Hypothalamus (tissue), 51 donors: ENCODE results near the gene FASTKD3.

Source experiments
- DNase-seq, 51 donors: peaks; one replicate each; lab custom pipeline; 2025; lab: John Stamatoyannopoulos, UW

The FASTKD3 gene

GRCh38 chr5:7851617-7852289, 17.1 kb downstream of the FASTKD3 start:
- DNase-seq, result no peak

DNA sequence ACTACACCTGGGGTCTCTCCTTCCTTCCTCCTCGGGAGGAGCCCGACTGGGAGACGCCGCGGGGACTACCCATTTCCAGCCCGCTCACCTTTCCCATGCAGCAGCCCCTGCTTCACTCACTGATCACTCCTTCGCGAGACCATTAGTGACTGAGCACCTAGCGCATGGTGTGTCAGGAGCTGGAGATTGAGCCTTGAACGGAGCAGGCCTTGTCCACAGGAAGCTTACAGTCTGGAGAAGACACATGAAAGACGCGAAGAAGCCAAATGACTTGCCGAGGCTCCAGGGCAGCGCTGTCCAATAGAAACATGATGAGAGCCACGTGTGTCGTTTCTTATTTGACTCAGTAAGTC, 17.6 kb downstream of the FASTKD3 start:
- DNase-seq, result no peak

DNA sequence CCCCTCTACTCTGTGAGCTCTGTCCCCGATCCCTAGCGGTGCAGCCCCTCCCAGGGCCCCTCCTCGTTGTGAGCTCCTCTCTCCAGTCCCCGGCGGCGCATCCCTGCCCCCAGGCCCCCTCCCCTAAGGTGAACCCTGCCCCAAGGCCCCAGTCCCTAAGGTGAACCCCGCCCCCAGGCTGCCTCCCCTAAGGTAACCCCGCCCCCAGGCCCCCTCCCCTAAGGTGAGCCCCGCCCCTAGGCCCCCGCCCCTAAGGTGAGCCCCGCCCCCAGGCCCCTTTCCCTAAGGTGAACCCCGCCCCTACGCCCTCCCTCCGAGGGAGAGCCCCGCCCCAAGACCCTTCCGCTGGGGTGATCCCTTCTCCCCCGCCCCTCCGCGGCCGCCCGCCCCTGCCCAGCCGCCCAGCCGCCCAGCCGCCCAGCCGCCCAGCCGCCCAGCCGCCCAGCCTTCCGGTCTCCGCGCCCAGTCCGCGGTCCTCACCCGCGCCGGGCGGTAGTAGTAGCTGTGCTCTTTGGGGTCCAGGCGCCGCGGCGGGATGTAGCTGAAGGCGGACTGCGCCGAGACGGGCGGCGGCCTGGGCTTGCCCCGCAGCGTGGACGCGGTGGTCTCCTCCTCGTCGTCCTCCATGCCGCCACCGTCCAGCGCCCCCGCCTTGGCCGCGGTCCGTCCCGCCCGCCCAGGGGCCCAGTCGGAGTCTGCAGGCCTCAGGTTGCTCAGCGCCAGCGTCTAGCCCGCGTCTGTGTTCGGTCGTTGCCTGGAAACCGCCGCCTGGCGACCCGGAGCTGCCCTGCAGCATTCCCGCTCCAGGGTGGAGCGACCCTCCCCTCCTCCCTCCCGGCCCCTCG, 18.2 kb downstream of the FASTKD3 start, which contains the start of gene CFAP90:
Gene CFAP90 (minus strand): TSS at position 739 of the 845 bp plus-strand sequence. CDS start 112 bp downstream, at position 627.
- peak in 32 of 51 donors; percentile 4 to 59 (median 28) for DNase-seq

GRCh38 chr5:7849681-7850394, 19.0 kb downstream of the FASTKD3 start:
- peak in 17 of 51 donors; percentile 6 to 51 (median 24) for DNase-seq

DNA sequence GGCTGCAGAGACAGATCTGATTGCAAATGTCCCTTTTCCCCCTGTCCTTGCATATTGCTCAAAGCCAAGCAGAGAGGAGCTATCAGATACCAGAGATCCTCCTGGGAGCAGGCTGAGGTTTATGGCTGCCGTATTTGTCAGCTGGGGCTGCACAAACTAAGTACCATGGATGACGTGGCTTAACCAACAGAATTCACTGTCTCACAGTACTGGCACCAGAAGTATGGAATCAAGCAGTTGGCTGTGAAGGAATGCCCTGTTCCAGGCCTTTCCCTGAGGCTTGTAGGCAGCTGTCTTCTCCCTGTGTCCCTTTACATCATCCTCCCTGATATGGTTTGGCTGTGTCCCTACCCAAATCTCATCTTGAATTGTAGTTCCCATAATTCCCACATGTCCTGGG, 20.5 kb downstream of the FASTKD3 start:
- no peak for DNase-seq

DNA sequence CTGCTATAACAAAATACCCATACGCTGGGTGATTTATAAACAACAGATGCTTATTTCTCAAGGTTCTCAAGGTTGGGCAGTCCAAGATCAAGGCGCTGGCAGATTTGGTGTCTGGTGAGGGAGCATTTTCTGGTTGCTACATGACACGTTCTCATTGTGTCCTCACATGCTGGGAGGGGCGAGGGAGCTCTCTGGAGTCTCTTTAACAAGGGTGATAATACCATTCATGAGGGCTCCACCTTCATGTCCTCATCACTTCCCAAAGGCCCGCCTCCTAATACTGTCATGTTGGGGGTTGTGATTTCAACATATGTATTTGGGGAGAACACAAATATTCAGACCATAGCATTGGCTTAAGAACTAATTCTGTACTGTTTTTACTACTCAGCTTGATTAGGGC, 22.5 kb downstream of the FASTKD3 start:
- no peak for DNase-seq

DNA sequence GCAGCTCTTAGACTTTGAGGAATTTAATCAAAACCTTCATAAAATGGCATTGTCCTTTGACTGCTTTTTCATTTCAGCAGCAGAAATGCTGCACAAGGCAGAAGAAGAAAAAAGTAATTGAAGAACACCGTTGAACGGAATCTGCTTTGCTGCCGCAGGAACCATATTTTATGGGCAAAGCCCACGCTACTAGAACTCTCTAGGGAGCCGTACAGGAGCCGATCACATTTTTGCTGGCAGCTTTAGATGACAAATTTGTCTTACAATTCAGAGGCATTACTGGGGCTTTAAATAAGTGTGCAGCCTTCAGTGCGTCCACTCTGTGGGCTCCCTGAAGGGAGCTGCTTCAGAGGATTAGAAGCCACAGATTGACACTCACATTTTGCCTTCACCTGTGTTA, 23.3 kb downstream of the FASTKD3 start:
- no peak for DNase-seq

DNA sequence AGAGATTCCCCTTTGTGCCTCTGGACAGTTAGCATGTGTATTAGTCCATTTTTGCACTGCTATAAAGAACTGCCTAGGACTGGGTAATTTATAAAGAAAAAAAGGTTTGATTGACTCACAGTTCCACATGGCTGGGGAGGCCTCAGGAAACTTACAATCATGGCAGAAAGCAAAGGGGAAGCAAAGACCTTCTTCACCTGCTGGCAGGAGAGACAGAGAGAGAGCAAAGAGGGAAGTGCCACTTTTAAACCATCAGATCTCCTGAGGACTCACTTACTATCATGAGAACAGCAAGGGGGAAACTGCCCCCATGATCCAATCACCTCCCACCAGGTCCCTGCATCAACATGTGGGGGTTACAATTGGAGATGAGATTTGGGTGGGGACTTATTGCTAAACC, 23.9 kb downstream of the FASTKD3 start:
- no peak for DNase-seq

DNA sequence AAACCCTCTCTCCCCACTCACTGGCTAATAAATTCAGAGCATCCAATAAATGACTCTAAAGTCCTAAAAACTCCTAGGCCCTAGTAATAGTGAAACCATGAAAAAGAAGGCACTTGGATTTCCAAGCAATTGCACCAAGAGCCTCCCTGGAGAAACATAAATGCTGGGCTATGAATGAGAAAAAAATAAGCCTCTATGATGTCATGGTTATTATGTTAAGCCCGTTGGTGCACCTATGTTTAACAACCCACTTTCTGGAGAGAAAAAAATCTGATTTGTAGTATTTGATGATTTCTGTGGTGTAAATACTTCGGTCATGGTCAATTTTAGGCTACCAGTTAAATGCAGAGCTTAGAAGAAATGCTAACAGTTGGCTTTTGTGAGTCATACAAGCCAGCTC, 26.3 kb downstream of the FASTKD3 start:
- no peak for DNase-seq

DNA sequence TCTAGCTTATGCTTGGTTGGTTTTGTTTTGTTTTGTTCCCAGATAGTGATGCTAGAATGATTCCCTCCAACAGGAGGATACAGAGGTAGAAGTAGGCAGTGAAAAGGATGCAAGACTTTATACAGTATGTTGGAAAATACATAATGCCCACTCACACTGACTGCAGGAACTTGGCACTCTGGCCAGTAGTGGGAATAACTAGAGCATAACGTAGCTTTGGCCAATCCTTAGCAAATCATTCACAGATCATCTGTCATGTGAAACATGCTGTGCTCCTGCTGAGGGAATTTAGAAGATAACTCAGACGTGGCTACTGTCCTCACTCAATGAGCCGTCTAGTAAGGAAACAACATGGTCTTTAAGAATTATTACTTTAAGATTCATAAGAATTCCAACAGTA, 31.4 kb downstream of the FASTKD3 start:
- no peak for DNase-seq

DNA sequence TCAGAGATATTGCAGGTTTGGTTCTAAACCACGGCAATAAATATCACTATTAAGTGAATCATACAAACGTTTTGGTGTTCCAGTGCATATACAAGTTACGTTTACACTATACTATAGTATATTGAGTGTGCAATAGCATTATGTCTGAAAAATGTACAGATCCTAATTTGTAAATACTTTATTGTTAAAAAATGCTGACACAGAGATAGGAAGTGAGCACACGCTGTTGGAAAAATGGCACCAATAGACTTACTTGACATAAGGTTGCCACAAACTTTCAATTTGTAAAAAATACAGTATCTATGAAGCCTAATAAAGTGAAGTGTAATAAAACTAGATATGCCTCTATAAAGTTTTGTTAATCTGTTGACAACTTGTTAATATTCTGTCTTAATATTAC, 33.8 kb downstream of the FASTKD3 start:
- no peak for DNase-seq

DNA sequence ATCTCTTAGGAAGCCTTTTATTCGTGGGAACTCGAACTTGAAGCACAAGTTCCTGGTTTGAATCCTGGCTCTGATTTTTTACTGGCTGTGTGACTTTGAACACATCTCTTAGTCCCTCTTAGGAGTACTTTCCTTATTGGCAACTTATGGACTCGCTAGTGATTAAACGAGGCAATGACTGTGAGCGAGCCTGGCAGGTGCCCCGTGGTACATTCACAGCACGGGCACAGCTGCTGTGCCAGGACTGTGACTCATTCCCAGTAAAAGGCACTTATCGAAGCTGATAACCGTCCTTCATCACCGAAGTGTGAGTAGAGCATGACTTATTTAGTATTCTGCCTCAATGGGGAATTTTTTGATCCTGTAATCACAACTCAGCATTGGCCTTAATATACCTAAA, 40.6 kb downstream of the FASTKD3 start:
- no peak for DNase-seq

DNA sequence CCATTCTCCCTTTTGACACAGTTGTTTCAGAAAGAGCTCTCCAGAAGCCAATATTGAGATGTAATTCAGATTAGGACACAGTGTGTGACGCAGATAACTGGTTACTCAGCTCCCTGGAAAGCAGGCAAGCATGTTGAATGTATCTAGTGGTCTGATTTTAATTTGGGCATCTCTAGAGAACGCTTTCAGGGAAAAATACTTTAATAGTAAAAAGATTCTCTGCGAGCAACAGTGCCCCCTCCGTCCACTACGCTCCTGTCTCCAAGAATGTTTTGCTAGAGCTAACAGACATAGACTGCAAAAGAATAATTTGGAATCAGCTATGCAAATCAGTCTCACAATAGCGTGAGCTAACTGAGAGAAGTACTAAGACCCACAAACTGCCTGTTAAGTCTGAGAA, 41.2 kb downstream of the FASTKD3 start:
- peak in 3 of 51 donors; percentile 6 to 11 (median 10) for DNase-seq

- no peak for DNase-seq
These were observed 43.2 kb downstream of the FASTKD3 start for GRCh38 chr5:7825630-7826029.

DNA sequence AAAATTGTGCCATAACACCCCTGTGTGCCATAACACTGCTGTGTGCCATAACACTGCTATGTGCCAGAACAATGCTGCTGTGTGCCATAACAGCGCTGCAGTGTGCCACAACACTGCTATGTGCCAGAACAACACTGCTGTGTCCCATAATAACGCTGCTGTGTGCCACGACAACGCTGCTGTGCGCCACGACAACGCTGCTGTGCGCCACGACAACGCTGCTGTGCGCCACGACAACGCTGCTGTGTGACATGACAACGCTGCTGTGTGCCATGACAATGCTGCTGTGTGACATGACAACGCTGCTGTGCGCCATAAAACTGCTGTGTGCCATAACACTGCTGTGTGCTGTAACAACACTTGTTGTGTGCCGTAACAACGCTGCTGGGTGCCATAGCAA, 43.8 kb downstream of the FASTKD3 start:
- DNase-seq, result no peak

- no peak for DNase-seq
These were observed 45.2 kb downstream of the FASTKD3 start for GRCh38 chr5:7823594-7823993.

- DNase-seq, result no peak
These were observed 46.4 kb downstream of the FASTKD3 start for GRCh38 chr5:7822449-7822848.

DNA sequence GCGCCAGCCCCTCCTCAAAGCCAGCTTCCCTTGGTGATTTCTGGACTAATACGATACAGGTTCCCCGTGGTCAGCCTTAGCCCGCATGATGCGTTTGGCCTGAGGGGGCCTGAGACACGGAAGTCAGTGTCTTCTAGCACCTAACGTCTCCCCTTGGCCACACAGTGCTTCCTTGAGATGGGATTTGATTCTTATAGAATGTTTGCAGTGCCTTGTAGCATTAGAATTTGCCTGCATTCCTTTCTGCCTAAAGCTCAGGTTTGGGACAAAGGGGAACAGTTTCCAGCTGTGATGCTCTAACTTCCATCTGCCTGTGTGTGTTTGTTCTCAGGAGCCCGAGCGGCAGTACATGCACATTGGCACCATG, 52.3 kb downstream of the FASTKD3 start:
- no peak for DNase-seq

GRCh38 chr5:7815892-7816534, 52.8 kb downstream of the FASTKD3 start:
- peak in 47 of 51 donors; percentile 11 to 87 (median 68) for DNase-seq

- DNase-seq, result no peak
These were observed 54.0 kb downstream of the FASTKD3 start for GRCh38 chr5:7814816-7815215.

GRCh38 chr5:7813576-7813975, 55.3 kb downstream of the FASTKD3 start:
- DNase-seq, result no peak
